Tibial nerve (tissue), 4 donors: ENCODE results near the gene LDB1. TPM values are rescaled to one million over a fixed set of nuclear protein-coding genes. Genes with fewer than 3 reads are reported as not detected.

ENCODE experiments used
- DNase-seq, 2 donors: peaks; one replicate each; pipeline ENCODE4 v3.0.0-alpha.2; 2019; ENCODE audit warnings: low spot score in 2 of 2
- H3K27ac ChIP-seq, 4 donors: fragments of 200-600 bp; sonication (generic) in 3 of 4; one replicate each; pipeline ENCODE4 v1.5.1; 2017 to 2019; ENCODE audit warnings: mild to moderate bottlenecking in 1 of 4
- H3K27me3 ChIP-seq, 2 donors: fragments of 200-600 bp; sonication (generic) in 1 of 2; one replicate each; pipeline versions ENCODE4 v1.5.1 to v1.6.0; 2017 to 2019
- H3K36me3 ChIP-seq, 3 donors: fragments of 200-600 bp; sonication (generic); one replicate each; pipeline ENCODE4 v1.5.1; 2018 to 2019
- H3K4me1 ChIP-seq, 4 donors: fragments of 200-600 bp; sonication (generic) in 3 of 4; one replicate each; pipeline ENCODE4 v1.5.1; 2017 to 2019
- H3K4me3 ChIP-seq, 4 donors: fragments of 200-600 bp; sonication (generic) in 3 of 4; one replicate each; pipeline ENCODE4 v1.5.1; 2017 to 2019; ENCODE audit warnings: mild to moderate bottlenecking in 1 of 4, moderate library complexity in 1 of 4
- H3K9me3 ChIP-seq, 4 donors: fragments of 200-600 bp; sonication (generic) in 3 of 4; one replicate each; pipeline ENCODE4 v1.5.1; 2017 to 2019
- EP300 ChIP-seq, 2 donors: sonication (generic); formaldehyde crosslinking; IDR thresholded peaks; one replicate each; pipeline ENCODE4 v1.6.1; 2017; ENCODE audit warnings: antibody characterized with exemption in 2 of 2, mild to moderate bottlenecking in 1 of 2
- POLR2A ChIP-seq, 2 donors: fragments of 450-650 bp; IDR thresholded peaks; one replicate each; pipeline ENCODE4 v1.6.1; 2017; ENCODE audit warnings: antibody characterized with exemption in 2 of 2, mild to moderate bottlenecking in 2 of 2, moderate library complexity in 2 of 2
- WGBS, 2 donors: methylation state at CpG; one replicate each; pipeline ENCODE4 v1.1.5; 2018; 5-methylcytosine and 5-hydroxymethylcytosine counted together
- total RNA-seq, 4 donors: library from RNA; depleted of rRNA; stranded (reverse); fragments of >200 nt; gene quantifications; one replicate each; pipeline ENCODE4 v1.1.0, GENCODE V29; 2016
- TF ChIP-seq, protein P1 (sequence below), 5 experiments: fragments of 200-600 bp in 3 of 5; fragments of 450-650 bp in 2 of 5; sonication (generic) in 3 of 5; IDR thresholded peaks; one replicate each; pipeline ENCODE4 v1.5.1; 2016 to 2019; ENCODE audit warnings: antibody characterized with exemption in 5 of 5, mild to moderate bottlenecking in 3 of 5, moderate library complexity in 2 of 5

LDB1 gene
- total RNA-seq, 4 donors from 2014 or later: 37.0 to 50.7 (median 45.8) TPM

GRCh38 chr10:102066399-102067088, 53.6 kb downstream of the LDB1 start:
- no peaks in the 10 kb centered on the region for H3K9me3 ChIP-seq
- peaks cover 0 to 31% (median 0%) of the 10 kb centered on the region in 3 donors for H3K36me3 ChIP-seq
- no peak for DNase-seq
- H3K4me1 ChIP-seq: peaks cover 0 to 41% (median 17%) of the 10 kb centered on the region in 4 donors
- TF ChIP-seq, protein P1, sequence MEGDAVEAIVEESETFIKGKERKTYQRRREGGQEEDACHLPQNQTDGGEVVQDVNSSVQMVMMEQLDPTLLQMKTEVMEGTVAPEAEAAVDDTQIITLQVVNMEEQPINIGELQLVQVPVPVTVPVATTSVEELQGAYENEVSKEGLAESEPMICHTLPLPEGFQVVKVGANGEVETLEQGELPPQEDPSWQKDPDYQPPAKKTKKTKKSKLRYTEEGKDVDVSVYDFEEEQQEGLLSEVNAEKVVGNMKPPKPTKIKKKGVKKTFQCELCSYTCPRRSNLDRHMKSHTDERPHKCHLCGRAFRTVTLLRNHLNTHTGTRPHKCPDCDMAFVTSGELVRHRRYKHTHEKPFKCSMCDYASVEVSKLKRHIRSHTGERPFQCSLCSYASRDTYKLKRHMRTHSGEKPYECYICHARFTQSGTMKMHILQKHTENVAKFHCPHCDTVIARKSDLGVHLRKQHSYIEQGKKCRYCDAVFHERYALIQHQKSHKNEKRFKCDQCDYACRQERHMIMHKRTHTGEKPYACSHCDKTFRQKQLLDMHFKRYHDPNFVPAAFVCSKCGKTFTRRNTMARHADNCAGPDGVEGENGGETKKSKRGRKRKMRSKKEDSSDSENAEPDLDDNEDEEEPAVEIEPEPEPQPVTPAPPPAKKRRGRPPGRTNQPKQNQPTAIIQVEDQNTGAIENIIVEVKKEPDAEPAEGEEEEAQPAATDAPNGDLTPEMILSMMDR (IDR thresholded peaks at IDR 0.05): no peak
- TF ChIP-seq POLR2A (IDR thresholded peaks at IDR 0.05) (no peak), EP300 (IDR thresholded peaks at IDR 0.05) (no peak)
- peak overlapping the region; percentile 65 to 97 (median 80) for H3K4me3 ChIP-seq
- H3K27ac ChIP-seq: peak overlapping the region in 3 of 4 donors; percentile 69 to 96 (median 90)
- no peaks in the 10 kb centered on the region for H3K27me3 ChIP-seq
- 81 to 82% methylated on average over 14 to 16 of the region's 16 CpGs for WGBS, 2 donors

DNA sequence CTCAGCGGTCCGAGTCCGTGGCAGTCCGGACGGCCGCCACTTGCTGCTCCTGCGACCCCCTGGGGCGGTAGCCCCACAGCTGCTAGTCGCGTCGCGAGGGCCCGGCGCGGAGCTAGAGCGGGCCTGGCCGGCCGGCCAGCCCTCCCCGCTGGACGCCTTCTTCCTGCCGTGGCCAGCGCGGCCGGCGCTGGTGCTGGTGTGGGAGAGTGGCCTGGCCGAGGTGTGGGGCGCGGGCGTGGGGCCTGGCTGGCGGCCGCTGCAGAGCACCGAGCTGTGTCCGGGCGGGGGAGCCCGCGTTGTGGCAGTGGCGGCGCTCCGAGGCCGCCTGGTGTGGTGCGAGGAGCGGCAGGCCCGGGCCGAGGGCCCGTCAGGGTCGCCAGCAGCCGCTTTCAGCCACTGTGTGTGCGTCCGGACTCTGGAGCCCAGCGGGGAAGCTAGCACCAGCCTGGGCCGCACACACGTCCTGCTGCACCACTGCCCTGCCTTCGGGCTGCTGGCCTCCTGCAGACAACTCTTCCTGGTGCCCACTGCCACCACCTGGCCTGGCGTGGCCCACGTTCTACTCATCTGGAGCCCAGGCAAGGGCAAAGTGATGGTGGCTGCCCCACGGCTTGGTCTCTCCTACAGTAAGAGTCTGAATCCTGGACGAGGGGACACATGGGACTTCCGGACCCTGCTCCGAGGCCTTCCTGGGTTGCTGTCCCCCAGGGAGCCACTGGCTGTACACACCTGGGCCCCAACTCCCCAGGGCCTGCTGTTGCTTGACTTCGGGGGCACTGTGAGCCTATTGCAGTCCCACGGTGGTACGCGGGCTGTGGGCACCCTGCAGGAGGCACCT, 54.4 kb downstream of the LDB1 start:
- Histone ChIP-seq H3K9me3 (no peaks in the 10 kb centered on the region), H3K36me3 (peaks cover 0 to 31% (median 0%) of the 10 kb centered on the region in 3 donors), H3K27me3 (no peaks in the 10 kb centered on the region), H3K4me3 (peak overlapping the region; percentile 65 to 97 (median 80)), H3K4me1 (peaks cover 0 to 41% (median 17%) of the 10 kb centered on the region in 4 donors), H3K27ac (peak overlapping the region; percentile 69 to 96 (median 92))
- 20 to 24% methylated on average over 10 to 13 of the region's 63 CpGs for WGBS, 2 donors
- TF ChIP-seq POLR2A (IDR thresholded peaks at IDR 0.05) (no peak), EP300 (IDR thresholded peaks at IDR 0.05) (no peak)
- TF ChIP-seq, protein P1 (IDR thresholded peaks at IDR 0.05): peak in 2 of 5 experiments; percentile 0 to 3
- no peak for DNase-seq

DNA sequence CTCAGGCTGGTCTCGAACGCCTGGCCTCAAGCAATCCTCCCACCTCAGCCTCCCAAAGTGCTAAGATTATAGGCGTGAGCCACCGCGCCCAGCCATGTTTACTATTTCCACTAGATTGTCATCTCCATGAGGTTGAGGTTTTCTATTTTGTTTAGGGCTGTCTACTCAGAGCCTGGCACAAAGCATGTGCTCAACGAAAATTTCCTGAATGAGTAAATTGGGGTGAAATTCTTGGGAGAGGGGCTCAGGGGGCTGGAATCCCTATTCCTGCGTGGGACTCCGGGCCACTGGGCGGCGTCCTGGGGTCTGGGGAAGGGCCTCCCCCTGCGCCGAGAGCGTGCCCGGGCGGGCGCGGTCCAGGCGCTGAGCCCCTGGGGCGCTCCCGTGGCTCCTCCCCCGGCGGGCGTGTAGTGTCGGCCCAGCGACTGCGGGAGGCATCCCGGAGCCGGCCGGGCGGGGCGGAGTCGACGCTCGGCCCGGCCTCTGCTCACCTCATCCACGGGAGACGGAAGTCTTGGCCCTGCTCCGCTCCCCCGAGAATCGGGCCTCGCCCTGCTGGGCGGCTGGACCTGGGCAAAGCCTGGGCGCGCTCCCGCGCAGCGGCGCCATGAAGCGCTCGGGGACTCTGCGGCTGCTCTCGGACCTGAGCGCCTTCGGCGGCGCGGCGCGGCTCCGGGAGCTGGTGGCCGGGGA, 55.2 kb downstream of the LDB1 start, which contains the start of gene HPS6:
TSS of gene HPS6 (plus strand) at position 482 of the 693 bp plus-strand sequence. CDS start at position 608, 126 bp downstream.
- peak; percentile 69 to 78 for DNase-seq
- Histone ChIP-seq H3K27ac (peak within 1 kb of the TSS; percentile 69 to 96 (median 92)), H3K9me3 (no peaks in the 10 kb centered on the region), H3K36me3 (peaks cover 0 to 31% (median 0%) of the 10 kb centered on the region in 3 donors), H3K4me1 (peaks cover 0 to 41% (median 17%) of the 10 kb centered on the region in 4 donors), H3K27me3 (no peaks in the 10 kb centered on the region), H3K4me3 (peak within 1 kb of the TSS; percentile 65 to 97 (median 80))
- WGBS, 2 donors: 3 to 8% methylated on average over 10 to 47 of the region's 61 CpGs
- TF ChIP-seq EP300 (IDR thresholded peaks at IDR 0.05): peak in 1 of 2 donors; percentile 81
- TF ChIP-seq, protein P1 (IDR thresholded peaks at IDR 0.05): peak in 3 of 5 experiments; percentile 23 to 43 (median 32)
- peak in 1 of 2 donors; percentile 64 for TF ChIP-seq POLR2A (IDR thresholded peaks at IDR 0.05)

DNA sequence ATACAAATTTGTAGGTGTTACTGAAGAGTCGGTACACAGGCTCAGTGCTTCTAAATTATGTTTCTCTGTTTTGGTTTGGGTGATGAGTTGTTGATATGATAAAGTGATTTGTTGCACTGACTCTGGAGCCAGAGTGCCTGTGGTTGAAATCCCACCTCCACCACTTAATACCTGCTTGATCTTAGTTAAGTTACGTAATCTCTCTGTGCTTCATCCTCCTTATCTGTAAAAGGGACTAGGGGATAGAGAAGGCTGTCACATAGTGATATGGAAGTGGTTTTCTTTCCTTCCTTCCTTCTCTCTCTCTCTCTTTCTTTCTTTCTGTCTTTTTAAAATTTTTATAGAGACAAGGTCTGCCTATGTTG, 55.7 kb downstream of the LDB1 start:
- H3K4me3 ChIP-seq: peak overlapping the region in 3 of 4 donors; percentile 65 to 97 (median 70)
- no peaks in the 10 kb centered on the region for H3K9me3 ChIP-seq
- H3K27ac ChIP-seq: peak overlapping the region in 3 of 4 donors; percentile 90 to 96 (median 95)
- no peaks in the 10 kb centered on the region for H3K27me3 ChIP-seq
- 77 to 87% methylated on average over 2 of the region's 2 CpGs for WGBS, 2 donors
- peaks cover 0 to 30% (median 0%) of the 10 kb centered on the region in 3 donors for H3K36me3 ChIP-seq
- H3K4me1 ChIP-seq: peaks cover 0 to 41% (median 17%) of the 10 kb centered on the region in 4 donors
- DNase-seq: no peak
- TF ChIP-seq EP300 (IDR thresholded peaks at IDR 0.05) (no peak), POLR2A (IDR thresholded peaks at IDR 0.05) (no peak)
- TF ChIP-seq, protein P1 (IDR thresholded peaks at IDR 0.05): no peak
